Endodermal cell (in vitro differentiated cells): ENCODE data around the gene ALDOC. TPM values are rescaled to one million over a fixed set of nuclear protein-coding genes. Genes with fewer than 3 reads are reported as not detected.

ENCODE experiments used
- DNase-seq: peaks from one replicate; pipeline ENCODE4 v3.0.0-alpha.2; 2017
- H3K27ac ChIP-seq: 2 replicates; pipeline ENCODE4 v1.5.1; 2013; ENCODE audit warnings: mild to moderate bottlenecking, low read depth, low read length, moderate library complexity
- H3K27me3 ChIP-seq: 2 replicates; pipeline ENCODE4 v1.6.1; 2013; ENCODE audit warnings: mild to moderate bottlenecking, low read length, moderate library complexity; ENCODE audit not compliant: insufficient read depth, control insufficient read depth, poor library complexity, severe bottlenecking
- H3K36me3 ChIP-seq: 2 replicates; pipeline ENCODE4 v1.7.0; 2013; ENCODE audit warnings: mild to moderate bottlenecking, low read length, moderate library complexity; ENCODE audit not compliant: control insufficient read depth, insufficient read depth
- H3K4me1 ChIP-seq: one replicate; pipeline ENCODE4 v1.7.0; 2013; ENCODE audit warnings: low read length; ENCODE audit not compliant: control insufficient read depth, insufficient read depth
- H3K4me3 ChIP-seq: 2 replicates; pipeline ENCODE4 v1.5.1; 2013; ENCODE audit warnings: mild to moderate bottlenecking, low read length, moderate library complexity
- H3K9ac ChIP-seq: 2 replicates; pipeline ENCODE4 v1.6.1; 2013; ENCODE audit warnings: mild to moderate bottlenecking, low read length, moderate library complexity; ENCODE audit not compliant: poor library complexity, severe bottlenecking; ENCODE audit errors: extremely low read depth
- H3K9me3 ChIP-seq: 2 replicates; pipeline ENCODE4 v1.6.1; 2013; ENCODE audit warnings: mild to moderate bottlenecking, low read length, moderate library complexity; ENCODE audit not compliant: control insufficient read depth
- H3K27ac Mint-ChIP-seq: 2 replicates; pipeline ENCODE4 v1.8.0; 2020; ENCODE audit warnings: mixed read lengths
- H3K27me3 Mint-ChIP-seq: 2 replicates; pipeline ENCODE4 v1.8.0; 2021; ENCODE audit warnings: mild to moderate bottlenecking, mixed read lengths; ENCODE audit not compliant: insufficient read depth
- H3K36me3 Mint-ChIP-seq: 2 replicates; pipeline ENCODE4 v1.8.0; 2020; ENCODE audit warnings: low read depth, mixed read lengths
- H3K4me1 Mint-ChIP-seq: 2 replicates; pipeline ENCODE4 v1.8.0; 2020; ENCODE audit warnings: mixed read lengths
- H3K4me3 Mint-ChIP-seq: 2 replicates; pipeline ENCODE4 v1.8.0; 2020; ENCODE audit warnings: mild to moderate bottlenecking, moderate library complexity, mixed read lengths
- H3K9me3 Mint-ChIP-seq: 2 replicates; pipeline ENCODE4 v1.8.0; 2020; ENCODE audit warnings: mild to moderate bottlenecking, mixed read lengths
- WGBS, 2 experiments: methylation state at CpG; one replicate each; pipeline versions ENCODE4 v1.1.5 to v1.1.7; 2013; ENCODE audit warnings: missing lambda C conversion rate in 2 of 2, mixed read lengths in 1 of 2; ENCODE audit not compliant: insufficient coverage in 1 of 2, insufficient read length in 1 of 2; 5-methylcytosine and 5-hydroxymethylcytosine counted together
- total RNA-seq, 2 donors: library from RNA; stranded (reverse); fragmentation: NEBNext Ultra II Directional in 1 of 2; extraction: Animal tissue kit (Norgen Biotek cat#: 25700) in 1 of 2; gene quantifications; 2 replicates in 1 of 2; 3 replicates in 1 of 2; pipeline ENCODE4 v1.2.1, GENCODE V29; 2021
- TF ChIP-seq, protein P1 (sequence below): fragments of 200-600 bp; sonication (generic); conservative IDR thresholded peaks from 2 replicates; pipeline ENCODE4 v1.5.0; 2021; ENCODE audit warnings: antibody characterized with exemption, mild to moderate bottlenecking

Gene ALDOC
- total RNA-seq, 2 donors from 2014 or later: 12.3 to 14.1 TPM

GRCh38 chr17:28524476-28525424 is 51.9 kb downstream of the ALDOC start:
- H3K4me3 Mint-ChIP-seq: no peak overlapping the region
- no peak for DNase-seq
- H3K36me3 Mint-ChIP-seq: no peaks in the 10 kb centered on the region
- TF ChIP-seq, protein P1, sequence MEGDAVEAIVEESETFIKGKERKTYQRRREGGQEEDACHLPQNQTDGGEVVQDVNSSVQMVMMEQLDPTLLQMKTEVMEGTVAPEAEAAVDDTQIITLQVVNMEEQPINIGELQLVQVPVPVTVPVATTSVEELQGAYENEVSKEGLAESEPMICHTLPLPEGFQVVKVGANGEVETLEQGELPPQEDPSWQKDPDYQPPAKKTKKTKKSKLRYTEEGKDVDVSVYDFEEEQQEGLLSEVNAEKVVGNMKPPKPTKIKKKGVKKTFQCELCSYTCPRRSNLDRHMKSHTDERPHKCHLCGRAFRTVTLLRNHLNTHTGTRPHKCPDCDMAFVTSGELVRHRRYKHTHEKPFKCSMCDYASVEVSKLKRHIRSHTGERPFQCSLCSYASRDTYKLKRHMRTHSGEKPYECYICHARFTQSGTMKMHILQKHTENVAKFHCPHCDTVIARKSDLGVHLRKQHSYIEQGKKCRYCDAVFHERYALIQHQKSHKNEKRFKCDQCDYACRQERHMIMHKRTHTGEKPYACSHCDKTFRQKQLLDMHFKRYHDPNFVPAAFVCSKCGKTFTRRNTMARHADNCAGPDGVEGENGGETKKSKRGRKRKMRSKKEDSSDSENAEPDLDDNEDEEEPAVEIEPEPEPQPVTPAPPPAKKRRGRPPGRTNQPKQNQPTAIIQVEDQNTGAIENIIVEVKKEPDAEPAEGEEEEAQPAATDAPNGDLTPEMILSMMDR: no peak
- Histone ChIP-seq H3K36me3 (no peaks in the 10 kb centered on the region), H3K4me3 (no peak overlapping the region), H3K9me3 (no peaks in the 10 kb centered on the region), H3K27ac (no peak overlapping the region), H3K9ac (no peak overlapping the region), H3K4me1 (no peaks in the 10 kb centered on the region), H3K27me3 (no peaks in the 10 kb centered on the region)
- no peaks in the 10 kb centered on the region for H3K27me3 Mint-ChIP-seq
- H3K4me1 Mint-ChIP-seq: peaks cover 4% of the 10 kb centered on the region
- WGBS, 2 experiments: 92 to 100% methylated on average over 5 to 25 of the region's 25 CpGs
- H3K9me3 Mint-ChIP-seq: no peaks in the 10 kb centered on the region
- no peak overlapping the region for H3K27ac Mint-ChIP-seq

- no peak overlapping the region for H3K9ac ChIP-seq
- no peaks in the 10 kb centered on the region for H3K9me3 ChIP-seq
- H3K27me3 ChIP-seq: no peaks in the 10 kb centered on the region
- H3K36me3 Mint-ChIP-seq: no peaks in the 10 kb centered on the region
- H3K4me3 ChIP-seq: no peak overlapping the region
- no peaks in the 10 kb centered on the region for H3K4me1 ChIP-seq
- H3K27me3 Mint-ChIP-seq: peaks cover 2% of the 10 kb centered on the region
- TF ChIP-seq, protein P1: no peak
- no peak for DNase-seq
- 92 to 95% methylated on average over 3 to 15 of the region's 15 CpGs for WGBS, 2 experiments
- H3K27ac ChIP-seq: no peak overlapping the region
- H3K36me3 ChIP-seq: no peaks in the 10 kb centered on the region
- H3K27ac Mint-ChIP-seq: no peak overlapping the region
- no peaks in the 10 kb centered on the region for H3K9me3 Mint-ChIP-seq
- peaks cover 4% of the 10 kb centered on the region for H3K4me1 Mint-ChIP-seq
- no peak overlapping the region for H3K4me3 Mint-ChIP-seq
These were observed 52.8 kb downstream of the ALDOC start for GRCh38 chr17:28523876-28524275.

- WGBS, 2 experiments: 80 to 85% methylated on average over 2 to 6 of the region's 6 CpGs
- no peak overlapping the region for H3K27ac Mint-ChIP-seq
- DNase-seq: no peak
- no peak overlapping the region for H3K27ac ChIP-seq
- H3K4me1 Mint-ChIP-seq: peaks cover 4% of the 10 kb centered on the region
- no peaks in the 10 kb centered on the region for H3K27me3 ChIP-seq
- TF ChIP-seq, protein P1: no peak
- H3K4me3 Mint-ChIP-seq: no peak overlapping the region
- no peaks in the 10 kb centered on the region for H3K9me3 Mint-ChIP-seq
- no peaks in the 10 kb centered on the region for H3K9me3 ChIP-seq
- no peaks in the 10 kb centered on the region for H3K36me3 ChIP-seq
- H3K27me3 Mint-ChIP-seq: peaks cover 7% of the 10 kb centered on the region
- H3K4me3 ChIP-seq: no peak overlapping the region
- no peaks in the 10 kb centered on the region for H3K36me3 Mint-ChIP-seq
- no peaks in the 10 kb centered on the region for H3K4me1 ChIP-seq
- no peak overlapping the region for H3K9ac ChIP-seq
These were observed 53.5 kb downstream of the ALDOC start for GRCh38 chr17:28523186-28523585.

Other genes starting within 250 kb of the ALDOC start
- gene IFT20, start 241.4 kb downstream of the ALDOC start, total RNA-seq: 10 to 100 TPM; 28.9 to 34.3 TPM
- 10 to 100 TPM; 29.9 to 36.1 TPM for gene TNFAIP1, start 241.1 kb downstream of the ALDOC start, total RNA-seq
- gene POLDIP2, start 219.4 kb downstream of the ALDOC start, total RNA-seq: 10 to 100 TPM; 69.0 to 72.1 TPM
- not detected for gene SEBOX, start 211.7 kb downstream of the ALDOC start, total RNA-seq
- gene VTN, start 206.6 kb downstream of the ALDOC start, total RNA-seq: 1 to 10 TPM; 2.5 to 6.7 TPM
- gene SARM1, start 205.2 kb downstream of the ALDOC start, total RNA-seq: 1 to 10 TPM; 1.3 to 2.0 TPM
- gene SLC46A1, start 170.7 kb downstream of the ALDOC start, total RNA-seq: 10 to 100 TPM in 1 of 2 donors, 1 to 10 TPM in 1; 6.9 to 10.9 TPM
- gene SLC13A2, start 103.3 kb downstream of the ALDOC start, total RNA-seq: not detected
- not detected for gene FOXN1, start 70.5 kb downstream of the ALDOC start, total RNA-seq
- 10 to 100 TPM; 46.7 to 59.0 TPM for gene UNC119, start 24.3 kb downstream of the ALDOC start, total RNA-seq
- 10 to 100 TPM; 34.9 to 43.0 TPM for gene PIGS, start 5.4 kb downstream of the ALDOC start, total RNA-seq
- 100 to 1,000 TPM in 1 of 2 donors, 10 to 100 TPM in 1; 84.8 to 132 TPM for gene SPAG5, start 22.1 kb upstream of the ALDOC start, total RNA-seq
- 10 to 100 TPM; 25.5 to 27.6 TPM for gene RSKR, start 37.3 kb upstream of the ALDOC start, total RNA-seq
- 100 to 1,000 TPM; 132 to 144 TPM for gene BLTP2, start 68.3 kb upstream of the ALDOC start, total RNA-seq
- gene SDF2, start 85.0 kb upstream of the ALDOC start, total RNA-seq: 10 to 100 TPM; 40.6 to 42.6 TPM
- 10 to 100 TPM; 54.4 to 72.1 TPM for gene SUPT6H, start 85.3 kb upstream of the ALDOC start, total RNA-seq
- 10 to 100 TPM; 28.7 to 41.6 TPM for gene PROCA1, start 135.0 kb upstream of the ALDOC start, total RNA-seq
- gene RAB34, start 141.0 kb upstream of the ALDOC start, total RNA-seq: 100 to 1,000 TPM; 111 to 112 TPM
- gene RPL23A, start 143.1 kb upstream of the ALDOC start, total RNA-seq: 1,000 to 10,000 TPM; 1,639 TPM
- 10 to 100 TPM; 17.0 to 22.9 TPM for gene TLCD1, start 149.3 kb upstream of the ALDOC start, total RNA-seq
- gene NEK8, start 151.9 kb upstream of the ALDOC start, total RNA-seq: 10 to 100 TPM; 11.2 to 15.7 TPM
- 100 to 1,000 TPM; 168 to 169 TPM for gene TRAF4, start 167.1 kb upstream of the ALDOC start, total RNA-seq